Inflammatory macrophage treated with lipopolysaccharide for 1 hour (primary cell): ENCODE data around the gene NOL12.
"Not testable (repeated sequence)": the region's sequence is repeated elsewhere in the genome, so short reads cannot be mapped to it uniquely, and the experiment has no call there.

Experiments
- DNase-seq, 2 donors: peaks; one replicate each; pipeline ENCODE4 v3.0.0-alpha.2; 2020 to 2022

The NOL12 gene

GRCh38 chr22:37681001-37681424, 5.1 kb upstream of the NOL12 start:
- no peak for DNase-seq

GRCh38 chr22:37681556-37682049, 4.5 kb upstream of the NOL12 start:
- peak; percentile 65 to 82 for DNase-seq

- no peak for DNase-seq
Measured at GRCh38 chr22:37684803-37685615, 1.1 kb upstream of the NOL12 start.

- no peak for DNase-seq
Measured at GRCh38 chr22:37690407-37690806, 4.3 kb downstream of the NOL12 start.

- no peak for DNase-seq
Measured at GRCh38 chr22:37690901-37691504, 4.9 kb downstream of the NOL12 start.

- no peak for DNase-seq
Measured at GRCh38 chr22:37692627-37693285, 6.6 kb downstream of the NOL12 start.

GRCh38 chr22:37694131-37694530, 8.0 kb downstream of the NOL12 start:
- not testable (repeated sequence) for DNase-seq

GRCh38 chr22:37696260-37696656, 10.1 kb downstream of the NOL12 start:
- not testable (repeated sequence) for DNase-seq

GRCh38 chr22:37696657-37697537, 10.8 kb downstream of the NOL12 start, which contains the start of gene TRIOBP:
Gene TRIOBP (plus strand): TSS chr22:37697048. CDS start chr22:37701366, 4,318 bp downstream.
- DNase-seq, result peak; percentile 86 to 90

- no peak for DNase-seq
Measured at GRCh38 chr22:37697538-37697835, 11.3 kb downstream of the NOL12 start.

GRCh38 chr22:37701141-37701786, 15.1 kb downstream of the NOL12 start:
- peak; percentile 78 to 88 for DNase-seq

- DNase-seq, result no peak
Measured at GRCh38 chr22:37703906-37704305, 17.8 kb downstream of the NOL12 start.

- DNase-seq, result no peak
Measured at GRCh38 chr22:37704645-37705044, 18.5 kb downstream of the NOL12 start.

GRCh38 chr22:37705205-37705604, 19.1 kb downstream of the NOL12 start:
- no peak for DNase-seq

- DNase-seq, result peak; percentile 22 to 48
Measured at GRCh38 chr22:37708580-37709444, 22.7 kb downstream of the NOL12 start.

GRCh38 chr22:37709445-37709765, 23.3 kb downstream of the NOL12 start:
- no peak for DNase-seq

GRCh38 chr22:37710675-37711074, 24.5 kb downstream of the NOL12 start:
- no peak for DNase-seq

- DNase-seq, result no peak
Measured at GRCh38 chr22:37711490-37711889, 25.3 kb downstream of the NOL12 start.

- DNase-seq, result no peak
Measured at GRCh38 chr22:37713761-37714160, 27.6 kb downstream of the NOL12 start.

- no peak for DNase-seq
Measured at GRCh38 chr22:37714634-37715033, 28.5 kb downstream of the NOL12 start.

- DNase-seq, result no peak
Measured at GRCh38 chr22:37715760-37716159, 29.6 kb downstream of the NOL12 start.
